Kidney (tissue), 14 donors: ENCODE data around the gene FMO1. TPM values are rescaled to one million over a fixed set of nuclear protein-coding genes. Genes with fewer than 3 reads are reported as not detected.

Source experiments
- DNase-seq, 5 donors: peaks; one replicate each; pipeline ENCODE4 v3.0.0-alpha.2; 2013 to 2020
- FAIRE-seq: peaks from 2 replicates; lab custom pipeline; 2012; peaks lifted over from hg19 to GRCh38; lab: Jason Lieb, UNC
- H3K27ac ChIP-seq, 2 donors: one replicate each; pipeline ENCODE4 v1.7.0; 2013; ENCODE audit warnings: low read depth in 2 of 2, low read length in 2 of 2, inconsistent platforms in 1 of 2
- H3K27me3 ChIP-seq: one replicate; pipeline ENCODE4 v1.7.1; 2013; ENCODE audit warnings: low read length, inconsistent platforms; ENCODE audit not compliant: control insufficient read depth, insufficient read depth
- H3K36me3 ChIP-seq, 3 donors: one replicate each; pipeline versions ENCODE4 v1.7.0 to v1.7.1; 2013; ENCODE audit warnings: low read length in 3 of 3, control low read depth in 1 of 3, inconsistent platforms in 1 of 3; ENCODE audit not compliant: insufficient read depth in 3 of 3, control insufficient read depth in 2 of 3
- H3K4me1 ChIP-seq, 3 donors: one replicate each; pipeline versions ENCODE4 v1.7.0 to v1.7.1; 2013; ENCODE audit warnings: low read length in 3 of 3, inconsistent platforms in 1 of 3, low read depth in 1 of 3; ENCODE audit not compliant: control insufficient read depth in 2 of 3, insufficient read depth in 2 of 3
- H3K4me3 ChIP-seq, 3 donors: one replicate each; pipeline versions ENCODE4 v1.7.0 to v1.8.1; 2013; ENCODE audit warnings: low read length in 3 of 3, control low read depth in 1 of 3, inconsistent platforms in 1 of 3
- H3K9ac ChIP-seq, 3 donors: one replicate each; pipeline versions ENCODE4 v1.7.0 to v1.7.1; 2013; ENCODE audit warnings: low read length in 3 of 3, control low read depth in 1 of 3, inconsistent platforms in 1 of 3
- H3K9me3 ChIP-seq, 3 donors: one replicate each; pipeline versions ENCODE4 v1.7.0 to v1.7.1; 2013; ENCODE audit warnings: low read length in 3 of 3, control low read depth in 1 of 3, inconsistent platforms in 1 of 3; ENCODE audit not compliant: control insufficient read depth in 2 of 3, insufficient read depth in 1 of 3
- CTCF ChIP-seq: IDR thresholded peaks from 3 replicates; pipeline ENCODE4 v1.5.1; 2012; ENCODE audit warnings: mild to moderate bottlenecking, moderate library complexity, borderline replicate concordance; ENCODE audit not compliant: insufficient read depth; ENCODE audit errors: extremely low read depth
- intact Hi-C: fragments of 100-400 bp; cut with DNase I; formaldehyde crosslinking; loops from one replicate; pipeline ENCODE4 v1.11.1; 2022
- polyA plus RNA-seq: library from polyadenylated mRNA; stranded (reverse); fragments of 350-450 nt; fragmentation: Illumina TruSeq; extraction: RNeasy Lipid Tissue Mini Kit (QIAGEN cat#74804); gene quantifications from one replicate; pipeline ENCODE4 v1.2.3, GENCODE V29; 2014; ENCODE audit warnings: low read depth, low replicate concordance; ENCODE audit not compliant: insufficient read depth
- total RNA-seq: library from RNA; stranded (reverse); fragmentation: NEBNext Ultra II Directional; extraction: Animal tissue kit (Norgen Biotek cat#: 25700); gene quantifications from one replicate; pipeline ENCODE4 v1.2.1, GENCODE V29; 2021
- donor health status: control.
- donor health status: control.
- donor health status: control.
- donor health status: control.
- donor health status: control.
- donor health status: DM: yes; HTN: yes; CAD: no.
- donor health status: Normal renal cell carcinoma (clear cell type).

The FMO1 gene
- total and polyA plus RNA-seq, 2 donors from 2014 or later: 16.5 to 116 TPM

GRCh38 chr1:171251042-171251951 is 3.0 kb downstream of the FMO1 start:
- Histone ChIP-seq H3K4me1 (peaks cover 0 to 4% (median 0%) of the 10 kb centered on the region in 3 donors), H3K9ac (peak overlapping the region; percentile 17 to 66 (median 19)), H3K9me3 (no peaks in the 10 kb centered on the region), H3K27me3 (no peaks in the 10 kb centered on the region), H3K27ac (peak overlapping the region; percentile 65 to 66), H3K36me3 (no peaks in the 10 kb centered on the region), H3K4me3 (peak overlapping the region; percentile 57 to 83 (median 59))
- intact Hi-C loops: no loop called here
- TF ChIP-seq CTCF: peak; percentile 32
- DNase-seq (peak; percentile 53 to 72 (median 64)), FAIRE-seq (no peak)

GRCh38 chr1:171251952-171252300 is 3.6 kb downstream of the FMO1 start:
- no peak overlapping the region for H3K27ac ChIP-seq
- H3K9me3 ChIP-seq: no peaks in the 10 kb centered on the region
- H3K9ac ChIP-seq: peak overlapping the region in 1 of 3 donors; percentile 66
- peak overlapping the region in 2 of 3 donors; percentile 59 to 83 for H3K4me3 ChIP-seq
- intact Hi-C loops: no loop called here
- peaks cover 0 to 5% (median 0%) of the 10 kb centered on the region in 3 donors for H3K4me1 ChIP-seq
- H3K27me3 ChIP-seq: no peaks in the 10 kb centered on the region
- no peaks in the 10 kb centered on the region for H3K36me3 ChIP-seq
- no peak for TF ChIP-seq CTCF
- FAIRE-seq (no peak), DNase-seq (no peak)

GRCh38 chr1:171252482-171252881 is 4.2 kb downstream of the FMO1 start:
- Histone ChIP-seq H3K9ac (no peak overlapping the region), H3K4me3 (no peak overlapping the region), H3K4me1 (peaks cover 0 to 10% (median 5%) of the 10 kb centered on the region in 3 donors), H3K27ac (no peak overlapping the region), H3K36me3 (no peaks in the 10 kb centered on the region), H3K27me3 (no peaks in the 10 kb centered on the region), H3K9me3 (no peaks in the 10 kb centered on the region)
- intact Hi-C loops: no loop called here
- no peak for DNase-seq
- no peak for FAIRE-seq
- TF ChIP-seq CTCF: no peak
